NCI-H2196 treated with DMSO at 0.1 percent for 48 hours (cell line): Measurements from ENCODE around the gene CCDC167.
"Not testable (repeated sequence)": the region's sequence is repeated elsewhere in the genome, so short reads cannot be mapped to it uniquely, and the experiment has no call there.

Experiments used
- DNase-seq: peaks from one replicate; lab custom pipeline; 2025; ENCODE audit not compliant: unreplicated experiment; lab: John Stamatoyannopoulos, UW

CCDC167 gene

DNA sequence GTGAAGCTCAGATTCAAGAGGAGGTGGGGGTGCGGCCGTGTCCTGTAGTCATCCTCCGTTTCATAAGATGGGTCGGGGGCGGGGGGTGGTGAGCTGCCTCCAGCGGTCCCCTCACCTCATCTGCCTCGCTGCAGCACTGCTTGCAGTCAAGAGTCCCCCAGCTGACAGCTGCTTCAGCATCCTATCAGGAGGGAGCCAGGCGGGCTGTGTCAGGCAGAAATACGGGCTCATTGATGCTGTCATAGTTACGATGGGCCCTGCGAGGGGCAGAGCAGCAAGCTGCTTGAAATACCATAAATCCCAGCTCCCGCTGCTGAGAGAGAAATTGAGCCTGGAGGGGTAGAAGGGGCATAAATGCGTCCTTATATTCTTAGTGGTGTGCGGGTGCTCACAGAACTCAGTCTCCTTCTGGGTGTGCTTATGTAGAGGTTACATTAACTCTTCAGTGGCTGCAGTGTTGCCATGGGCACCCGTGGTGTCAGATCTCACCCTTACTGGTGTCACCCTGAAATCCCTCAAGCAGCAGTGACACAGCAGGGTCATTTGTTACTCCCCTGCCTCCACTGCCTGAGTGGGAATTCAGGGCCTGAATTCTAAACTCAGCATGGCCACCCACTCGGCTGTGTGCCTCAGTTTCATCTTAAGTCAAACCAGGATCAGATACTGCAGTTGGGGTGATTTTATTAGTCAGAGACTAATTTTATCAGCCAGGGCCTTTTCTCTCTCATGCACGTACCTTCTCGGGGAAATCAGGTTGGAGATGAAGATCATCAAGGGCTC, 21.8 kb downstream of the CCDC167 start:
- no peak for DNase-seq

DNA sequence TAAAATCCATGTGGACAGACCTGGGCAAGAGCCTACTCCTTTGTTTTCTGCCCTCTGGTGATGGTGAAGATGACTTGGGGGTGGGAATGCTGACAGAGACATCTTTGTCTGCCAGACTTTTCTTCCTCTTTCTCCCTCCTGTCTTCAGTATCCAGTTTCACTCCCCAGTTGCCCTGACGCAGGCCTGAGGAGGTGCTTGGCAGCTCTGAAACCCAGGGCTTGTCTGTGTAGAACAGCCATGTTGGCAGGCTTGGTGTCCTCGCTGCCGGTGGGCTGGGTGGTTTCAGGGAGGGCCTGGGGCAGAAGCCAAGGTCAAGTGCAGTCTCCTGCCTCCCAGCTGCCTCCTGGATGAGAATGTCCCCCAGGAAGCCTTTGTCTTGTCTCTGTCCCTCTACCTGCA, 22.5 kb downstream of the CCDC167 start:
- no peak for DNase-seq

DNA sequence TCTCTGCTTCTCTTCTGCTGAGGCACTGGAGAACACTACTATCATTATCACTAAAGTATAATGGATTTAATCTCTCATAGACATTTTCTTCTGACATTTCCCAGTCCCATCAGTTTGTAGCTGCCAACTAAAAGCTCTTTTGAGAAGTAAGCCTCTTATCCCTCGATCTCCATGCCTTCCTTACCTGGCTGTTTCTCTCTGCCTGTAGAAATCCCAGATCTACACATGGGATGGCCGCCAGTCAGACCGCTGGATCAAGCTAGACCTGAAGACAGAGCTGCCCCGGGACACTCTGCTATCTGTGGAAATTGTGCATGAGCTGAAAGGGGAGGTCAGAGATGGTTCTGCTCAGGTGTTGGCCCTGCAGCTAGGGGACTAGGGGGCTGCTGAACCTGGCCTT, 25.4 kb downstream of the CCDC167 start:
- no peak for DNase-seq

DNA sequence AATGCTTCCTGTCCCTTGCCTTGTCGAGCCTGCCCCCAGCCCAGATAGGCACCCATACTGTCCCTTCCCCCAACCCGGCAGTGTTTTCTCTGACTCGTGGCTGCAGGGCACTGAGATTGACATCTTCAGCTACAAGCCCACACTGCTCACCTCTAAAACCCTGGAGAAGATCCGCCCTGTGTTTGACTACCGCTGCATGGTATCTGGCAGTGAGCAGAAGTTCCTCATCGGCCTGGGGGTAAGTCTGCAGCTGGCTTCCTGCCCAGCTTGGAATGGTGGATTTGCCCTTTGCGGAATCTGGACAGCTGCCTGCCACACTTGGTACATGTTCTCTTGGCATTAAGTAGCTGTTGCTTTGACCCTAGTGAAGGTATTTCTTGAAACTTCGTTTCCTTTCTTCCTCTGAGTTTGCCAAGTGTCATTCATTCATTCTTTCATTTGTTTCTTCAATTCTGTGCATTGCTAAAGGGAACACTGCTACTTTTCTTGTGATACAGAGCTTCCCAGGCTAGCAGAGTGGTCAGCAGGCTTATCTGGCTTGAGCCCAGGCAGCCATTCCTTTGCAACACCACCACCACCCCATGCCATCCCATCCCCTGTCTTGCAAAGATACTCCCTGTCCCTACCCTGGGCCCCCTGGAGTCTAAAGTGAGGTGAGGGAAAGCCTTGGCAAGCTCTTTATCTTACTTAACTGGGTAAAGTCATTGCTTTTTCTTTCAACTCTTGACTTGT, 26.2 kb downstream of the CCDC167 start:
- peak; percentile 28 for DNase-seq

DNA sequence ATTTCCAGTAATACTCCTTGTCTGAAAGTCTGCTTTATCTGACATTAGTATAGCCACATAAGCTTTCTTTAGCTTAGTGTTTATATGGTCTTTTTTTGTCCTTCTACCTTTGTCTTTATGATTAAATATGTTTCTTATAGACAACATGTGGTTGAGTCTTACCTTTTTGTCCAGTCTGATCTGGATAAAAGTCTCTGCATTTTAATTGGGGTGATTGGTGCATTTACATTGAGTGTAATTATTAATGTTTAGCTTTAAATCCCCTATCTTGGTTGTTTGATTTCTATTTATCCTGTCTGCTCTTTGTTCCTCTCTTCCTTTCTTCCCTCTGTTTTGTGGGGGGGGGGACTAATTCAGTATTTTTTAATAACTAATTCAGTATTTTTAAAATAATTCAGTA, 32.0 kb downstream of the CCDC167 start:
- DNase-seq: no peak

DNA sequence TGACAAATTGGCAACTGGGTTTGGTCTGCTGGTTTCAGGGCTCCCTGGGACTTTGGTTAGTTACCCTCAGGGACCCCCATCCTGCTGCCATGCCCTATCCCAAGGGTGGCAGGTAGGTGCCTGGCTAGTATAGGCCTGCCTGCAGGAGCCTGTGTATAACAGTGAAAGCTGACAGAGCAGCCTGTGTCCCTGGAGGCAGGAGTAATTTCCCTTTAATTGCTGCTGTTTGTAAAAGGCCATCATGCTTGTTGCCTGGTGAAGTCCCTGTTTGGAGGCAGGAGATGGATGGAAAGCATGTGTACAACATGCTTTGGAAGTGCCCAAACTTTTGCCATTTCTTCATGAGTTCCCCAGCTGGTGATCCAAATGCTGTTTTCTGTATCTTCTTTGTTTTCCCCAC, 36.6 kb downstream of the CCDC167 start:
- DNase-seq: no peak

DNA sequence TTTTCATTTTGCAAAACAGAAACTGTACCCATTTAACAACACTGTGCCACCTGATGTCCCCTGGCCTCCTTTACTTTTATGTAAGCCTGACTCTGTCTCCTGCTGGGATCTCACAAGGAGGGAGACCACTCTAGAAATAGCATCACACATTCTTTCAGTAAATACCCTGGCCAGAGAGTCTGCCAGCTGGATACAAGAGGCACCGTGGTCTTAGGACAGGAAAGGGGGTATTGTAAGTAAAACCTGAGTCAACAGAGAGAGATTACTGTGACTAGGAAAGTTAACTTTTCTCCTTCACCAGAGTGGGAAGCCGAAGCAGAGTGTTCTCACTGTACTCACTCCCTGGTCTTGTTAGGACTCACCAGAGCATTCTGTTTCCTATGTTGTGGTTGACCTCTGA, 38.9 kb downstream of the CCDC167 start:
- DNase-seq: no peak

DNA sequence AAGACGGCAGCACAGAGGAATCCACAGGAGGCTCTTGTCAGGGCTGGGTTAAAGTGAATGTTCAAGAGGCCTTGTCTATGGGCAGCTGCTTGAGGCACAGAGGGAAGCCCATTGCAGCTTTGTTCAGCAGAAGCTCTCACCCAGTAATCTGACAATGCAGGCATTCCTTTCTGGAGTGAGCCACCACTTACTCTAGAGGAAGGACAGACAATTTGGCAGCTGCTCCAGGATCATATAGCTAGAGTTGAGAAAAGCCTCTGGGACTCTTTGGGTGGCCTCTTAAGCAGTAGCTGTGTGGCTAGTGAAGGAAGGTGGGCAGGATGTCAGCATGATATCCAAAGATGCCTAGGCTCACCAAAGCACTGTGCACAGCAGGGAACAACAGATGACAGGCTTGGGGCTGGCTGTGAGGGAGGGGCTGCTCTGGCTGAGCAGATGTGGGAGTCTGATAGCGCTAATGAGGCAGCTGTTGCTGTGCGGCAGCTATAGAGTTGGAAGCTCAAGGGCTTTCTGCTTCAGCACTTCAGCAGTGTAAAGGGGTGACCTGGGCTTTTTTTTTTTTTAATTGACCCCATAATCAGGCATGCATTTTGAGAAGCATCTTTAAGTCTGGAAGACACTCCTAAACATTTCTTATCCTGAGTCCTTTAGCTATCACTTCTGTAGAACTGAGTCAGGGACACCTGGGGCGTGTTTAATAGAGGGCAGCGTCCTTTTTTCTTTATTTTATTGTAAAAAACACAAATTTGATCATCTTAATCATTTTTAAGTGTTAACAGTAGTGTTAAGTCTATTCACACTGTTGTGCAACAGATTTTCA, 39.5 kb downstream of the CCDC167 start:
- no peak for DNase-seq

DNA sequence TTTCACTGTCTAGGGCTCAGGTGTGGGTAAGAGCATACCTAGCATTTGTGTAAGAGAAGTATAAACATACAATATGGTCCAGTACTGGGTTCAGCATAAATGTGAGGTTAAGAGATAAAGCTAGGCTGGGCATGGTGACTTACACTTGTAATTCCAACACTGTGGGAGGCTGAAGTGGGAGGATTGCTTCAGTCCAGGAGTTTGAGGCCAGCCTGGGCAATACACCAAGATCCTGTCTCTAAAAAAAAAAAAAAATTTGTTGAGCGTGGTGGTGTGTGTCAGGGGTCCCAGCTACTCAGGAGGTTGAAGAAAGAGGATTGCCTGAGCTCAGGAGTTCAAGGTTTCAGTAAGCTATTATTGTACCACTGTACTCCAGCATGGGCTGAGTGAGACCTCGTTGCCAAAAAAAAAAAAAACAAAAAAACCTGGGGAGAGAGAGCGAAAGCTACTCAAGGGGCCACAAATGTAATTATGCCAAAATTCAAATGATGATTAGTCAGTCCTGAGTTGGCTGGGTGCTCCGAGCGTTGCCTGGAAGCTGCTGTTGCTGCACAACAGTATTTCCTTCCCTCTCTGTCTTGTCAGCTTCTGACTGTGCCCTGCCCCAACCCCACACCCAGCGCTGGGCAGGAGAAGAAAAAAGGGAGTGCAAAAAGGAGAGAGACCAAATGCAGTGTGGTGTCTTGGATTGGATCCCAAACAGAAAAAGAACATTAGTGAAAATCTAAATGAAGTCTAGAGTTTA, 42.7 kb downstream of the CCDC167 start:
- DNase-seq: no peak

DNA sequence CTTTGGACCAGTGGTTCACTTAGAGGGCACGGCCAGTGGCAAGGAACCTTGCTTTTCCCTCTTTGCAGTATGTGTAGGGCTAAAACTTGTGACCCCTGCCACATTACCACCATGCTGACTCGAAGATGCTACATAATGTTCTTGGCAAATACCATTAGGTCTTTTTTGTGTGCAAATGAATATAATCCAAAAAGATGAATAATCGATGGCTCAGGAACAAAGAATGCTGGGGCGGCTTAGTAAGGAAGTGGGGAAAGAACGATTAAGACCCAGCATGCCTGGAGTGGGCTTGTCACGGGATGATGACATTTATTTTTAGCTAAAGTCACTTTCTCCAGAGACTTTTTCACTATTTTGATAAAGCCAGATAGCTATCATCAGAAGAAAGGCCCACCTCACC, 43.6 kb downstream of the CCDC167 start:
- DNase-seq: no peak

DNA sequence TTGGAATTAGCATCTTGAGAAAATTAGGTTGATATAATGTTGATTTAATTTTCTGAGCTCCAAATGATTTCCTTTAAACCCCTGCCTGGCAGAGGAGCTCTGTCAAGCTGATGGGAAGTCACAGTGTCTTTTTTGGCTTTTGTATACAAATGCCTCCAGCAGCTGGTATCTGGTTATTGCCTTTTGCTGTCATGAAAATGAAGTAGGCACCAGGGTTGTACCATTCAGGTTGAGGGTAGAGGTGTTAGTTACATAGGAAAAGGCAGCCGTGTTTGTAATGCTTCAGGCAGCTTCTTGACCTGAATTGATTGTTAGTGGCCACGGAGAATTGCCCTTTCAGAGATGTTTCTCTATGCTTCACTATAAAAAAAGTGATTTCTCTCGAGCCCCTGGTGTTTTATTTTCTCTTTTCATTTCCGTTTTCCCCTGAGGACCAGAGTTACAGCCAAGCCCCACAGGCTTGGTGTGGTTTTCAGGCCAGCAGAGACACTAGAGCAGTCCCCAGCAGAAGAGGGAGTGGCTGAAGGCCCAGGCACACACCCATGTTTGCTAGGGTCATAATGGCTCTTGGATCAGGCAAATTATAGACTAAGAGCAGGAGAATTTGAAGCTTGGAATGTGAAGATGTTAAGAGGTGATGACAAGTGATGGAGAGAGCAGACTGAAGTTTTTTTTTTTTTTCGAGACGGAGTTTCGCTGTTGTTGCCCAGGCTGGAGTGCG, 45.1 kb downstream of the CCDC167 start:
- DNase-seq: no peak

DNA sequence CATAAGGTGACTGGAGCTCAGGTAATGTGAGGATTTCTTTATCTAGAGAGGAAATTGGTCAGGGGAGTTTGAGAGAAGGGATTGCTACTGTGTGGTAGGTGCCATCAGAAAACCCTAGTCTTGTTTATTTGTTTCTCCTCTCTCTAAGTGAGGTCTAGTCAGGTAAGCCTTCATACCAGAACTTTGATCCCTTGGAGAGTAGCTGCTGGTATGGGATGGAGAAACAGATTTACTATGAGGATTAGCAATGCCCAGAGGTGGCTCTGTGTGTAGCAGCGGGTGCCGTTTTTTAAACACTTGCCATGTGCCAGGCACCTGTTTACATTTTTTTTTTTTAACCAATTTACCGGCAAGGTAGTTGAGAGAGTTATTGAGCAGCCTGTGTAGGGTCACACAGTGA, 47.2 kb downstream of the CCDC167 start:
- DNase-seq: no peak

DNA sequence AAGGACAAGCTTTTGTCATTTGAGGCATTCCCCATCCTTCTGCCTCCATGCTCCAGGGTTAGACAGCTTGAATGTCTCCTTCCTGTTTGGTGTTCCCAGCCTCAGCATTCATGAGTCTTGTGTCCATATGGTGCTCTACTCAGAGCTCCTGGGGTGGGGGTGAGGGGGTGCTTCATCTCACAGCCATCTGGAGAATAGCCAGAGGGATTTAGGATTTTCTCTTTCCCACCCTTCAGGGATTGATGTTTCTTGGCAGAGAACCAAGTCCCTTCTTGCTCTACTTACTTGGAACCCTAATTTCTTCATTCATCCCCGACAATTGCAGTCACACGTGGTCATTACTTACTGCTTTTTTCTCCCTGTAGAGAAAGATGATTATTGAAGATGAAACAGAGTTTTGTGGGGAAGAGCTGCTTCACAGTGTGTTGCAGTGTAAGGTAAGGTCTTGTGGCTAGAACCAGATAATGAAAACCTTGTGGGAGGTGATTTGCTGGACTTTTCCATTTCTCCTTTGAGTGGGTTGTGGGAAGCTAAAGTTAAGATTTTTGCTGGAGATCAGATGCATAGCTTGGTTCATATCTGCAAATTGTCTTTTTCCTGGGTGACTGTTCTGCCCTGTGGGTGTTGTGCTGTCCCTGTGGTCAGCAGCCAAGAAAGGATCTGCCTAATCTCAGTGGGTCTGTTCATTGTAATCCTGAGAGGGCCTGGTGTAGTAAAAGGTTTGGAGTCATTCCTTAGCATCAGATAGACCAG, 48.1 kb downstream of the CCDC167 start:
- DNase-seq: no peak

DNA sequence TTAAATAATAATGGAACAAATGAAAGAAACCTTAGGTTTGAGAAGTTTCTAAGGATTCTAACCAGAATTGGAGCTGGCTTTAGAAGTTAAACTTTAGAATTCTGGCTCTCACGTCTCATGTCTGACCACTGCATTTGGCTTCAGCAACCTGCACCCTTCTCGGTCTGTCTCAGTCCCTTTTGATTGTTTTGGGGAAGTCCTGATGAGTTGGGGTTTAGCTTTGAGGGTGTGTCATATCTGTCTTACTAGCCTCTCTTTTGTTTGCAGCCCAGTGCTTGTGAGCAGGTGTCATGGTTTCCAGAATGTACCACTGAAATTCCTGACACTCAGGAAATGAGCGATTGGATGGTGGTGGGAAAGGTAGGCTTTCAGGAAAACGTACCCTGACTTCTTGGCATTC, 49.7 kb downstream of the CCDC167 start:
- DNase-seq: no peak

DNA sequence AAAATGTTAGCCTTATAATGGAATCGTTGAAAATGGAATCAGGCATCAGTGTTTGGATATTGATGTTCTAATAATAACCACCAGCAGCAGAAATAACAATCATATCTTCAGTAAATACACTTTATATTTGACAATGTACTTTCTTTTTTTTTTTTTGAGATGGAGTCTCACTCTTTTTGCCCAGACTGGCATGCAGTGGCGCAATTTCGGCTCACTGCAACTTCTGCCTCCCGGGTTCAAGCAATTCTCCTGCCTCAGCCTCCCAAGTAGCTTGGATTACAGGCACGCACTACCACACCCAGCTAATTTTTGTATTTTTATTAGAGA, 56.5 kb downstream of the CCDC167 start:
- not testable (repeated sequence) for DNase-seq

DNA sequence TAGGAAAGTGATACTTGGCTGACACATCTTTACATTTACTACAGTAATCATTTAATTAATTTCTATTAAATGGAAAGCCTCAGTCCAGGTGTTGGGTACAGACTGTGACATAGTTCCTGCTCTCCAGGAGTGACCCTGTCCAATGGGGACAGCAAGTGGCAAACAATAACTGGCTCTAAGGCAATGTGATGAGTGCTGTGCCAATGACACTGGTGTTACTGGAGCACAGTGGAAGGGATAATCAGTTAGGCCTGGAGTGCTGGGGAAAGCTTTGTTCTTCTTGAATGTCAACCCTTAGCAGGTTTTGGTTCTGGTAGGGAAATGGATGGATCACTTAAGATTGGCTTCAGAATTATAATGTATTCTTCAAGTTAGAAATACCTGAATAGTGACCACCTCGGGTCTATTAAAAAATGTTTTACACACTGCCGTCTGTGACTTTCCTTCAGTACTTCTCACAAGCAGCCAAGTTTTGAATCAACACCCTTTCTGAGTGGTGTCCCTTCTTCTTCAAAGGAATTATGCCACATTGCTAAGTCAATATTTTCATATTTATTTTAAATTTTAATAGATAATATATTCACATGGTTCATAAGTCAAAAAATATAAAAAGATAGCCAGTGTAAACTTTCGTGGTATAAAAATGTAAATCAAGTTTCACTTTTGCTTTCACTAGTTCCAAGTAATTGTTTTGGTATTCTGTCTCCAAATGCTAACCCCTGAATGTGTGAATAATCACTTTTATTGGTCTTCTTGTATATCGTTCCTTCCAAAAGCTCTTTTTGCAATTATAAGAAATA, 57.1 kb downstream of the CCDC167 start:
- no peak for DNase-seq

DNA sequence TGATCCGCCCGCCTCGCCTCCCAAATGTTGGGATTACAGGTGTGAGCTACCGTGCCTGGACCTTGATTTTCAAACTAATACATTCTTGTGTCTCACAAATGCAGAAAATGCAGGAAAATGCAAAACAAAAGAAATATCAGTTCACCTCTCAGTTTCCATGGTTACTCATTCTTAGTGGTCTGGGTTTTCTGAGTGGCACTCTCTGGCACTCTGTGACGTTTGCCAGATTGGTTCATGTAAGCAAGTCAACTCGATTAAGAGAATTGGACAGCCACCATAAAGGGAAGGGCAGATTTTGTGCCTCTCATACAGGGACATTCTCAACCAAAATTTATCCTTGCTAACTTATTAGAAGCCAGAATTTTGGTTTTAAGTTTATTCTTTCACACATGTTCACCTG, 58.0 kb downstream of the CCDC167 start:
- DNase-seq: no peak

DNA sequence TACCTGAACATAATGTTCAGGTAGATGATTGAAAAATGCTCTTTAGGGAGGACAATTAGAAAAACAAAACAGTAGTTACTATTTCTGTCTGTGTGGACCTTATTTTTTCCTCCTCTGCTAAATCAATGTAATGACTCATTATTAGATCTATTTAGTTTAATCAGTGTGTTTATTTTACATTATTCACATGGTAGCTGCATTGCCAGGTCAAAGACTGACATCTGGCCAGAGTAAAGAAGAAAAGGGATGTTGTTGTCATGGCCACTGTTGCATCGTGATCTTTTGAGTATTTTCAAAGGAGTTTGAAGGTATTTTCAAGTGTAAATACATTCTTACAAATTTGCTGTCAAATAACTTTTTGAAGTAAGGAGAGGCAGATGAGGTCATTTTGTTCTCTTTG, 60.8 kb downstream of the CCDC167 start:
- no peak for DNase-seq

DNA sequence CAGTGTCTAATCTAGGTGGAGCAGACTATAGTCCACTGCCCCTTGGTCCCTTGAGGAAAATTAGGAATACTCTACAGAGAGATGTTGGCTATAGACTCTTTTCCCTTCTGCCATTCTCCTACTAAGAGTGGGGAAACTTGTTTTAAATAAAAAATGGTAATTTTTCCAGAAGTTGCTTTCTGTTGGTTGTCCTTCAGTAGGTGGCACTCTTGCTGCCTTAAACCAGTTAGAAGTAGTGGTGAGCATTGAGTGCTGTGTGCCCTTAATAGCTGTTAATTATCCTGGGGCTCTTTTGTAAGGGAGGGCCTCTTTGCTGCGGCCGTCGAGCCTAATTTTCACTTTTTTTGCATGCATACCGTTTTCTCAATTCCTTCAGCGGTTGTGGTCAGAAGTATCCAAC, 63.9 kb downstream of the CCDC167 start:
- no peak for DNase-seq
